Measurements from ENCODE around the gene DBI.

DNA sequence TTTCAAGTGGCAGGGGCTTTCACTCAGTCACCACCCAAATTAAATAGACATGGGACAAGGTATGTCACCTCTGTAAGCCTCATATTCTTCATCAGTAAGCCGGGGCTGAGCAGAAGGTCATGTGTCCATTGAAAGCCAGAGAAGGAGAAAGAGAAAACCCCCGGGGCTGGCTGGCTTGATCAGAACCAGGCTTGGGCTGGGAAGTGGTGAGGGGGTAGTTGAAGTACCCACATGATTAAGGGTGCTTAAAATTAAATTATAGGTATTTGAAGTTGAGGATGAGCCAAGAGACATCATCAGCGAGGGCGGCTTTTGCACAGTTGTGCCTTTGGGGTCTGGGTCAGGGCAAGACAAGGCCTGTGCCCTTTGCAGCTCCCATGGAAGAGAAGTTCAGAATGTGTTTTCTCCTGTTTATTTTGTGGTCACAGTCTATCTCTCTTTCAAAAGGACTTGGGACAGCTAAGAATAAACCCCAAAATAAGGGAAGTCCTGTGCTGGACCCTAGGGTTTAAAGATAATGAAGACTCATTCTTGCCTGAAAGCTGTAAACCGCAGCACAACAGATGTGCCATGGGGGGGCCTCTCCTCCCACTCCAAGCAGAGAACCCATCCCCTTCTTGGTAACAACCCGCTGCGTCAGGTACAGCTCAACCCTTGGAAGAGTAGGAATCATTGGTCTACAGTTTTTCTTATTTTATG is 10.7 kb downstream of the DBI start:
- TF ChIP-seq CTCF (IDR thresholded peaks at IDR 0.05) (no peak), EZH2 (IDR thresholded peaks at IDR 0.05; ENCODE audit: borderline replicate concordance, insufficient read depth, low read depth, low read length, poor library complexity, severe bottlenecking) (no peak)
